GM21367 (cell line): ENCODE measurements around the gene AMER3.
A peak's percentile ranks its signal among the peaks of the same experiment; 100 is the strongest.

Experiments used
- ATAC-seq: cut with Tn5 transposase; IDR thresholded peaks from one replicate; pipeline ENCODE4 v1.9.1; 2021; ENCODE audit not compliant: unreplicated experiment

The AMER3 gene

GRCh38 chr2:130778781-130779180 lies 23.4 kb downstream of the AMER3 start:
- no peak for ATAC-seq

GRCh38 chr2:130785466-130786055 lies 30.2 kb downstream of the AMER3 start:
- ATAC-seq: no peak

- ATAC-seq: no peak
Observed at GRCh38 chr2:130786076-130786475, 30.7 kb downstream of the AMER3 start.

GRCh38 chr2:130787841-130788240 lies 32.5 kb downstream of the AMER3 start:
- no peak for ATAC-seq

GRCh38 chr2:130790312-130790711 lies 35.0 kb downstream of the AMER3 start:
- no peak for ATAC-seq

- no peak for ATAC-seq
Observed at GRCh38 chr2:130790804-130791616, 35.7 kb downstream of the AMER3 start.

GRCh38 chr2:130791617-130791939 lies 36.2 kb downstream of the AMER3 start:
- no peak for ATAC-seq

GRCh38 chr2:130795431-130795830 lies 40.1 kb downstream of the AMER3 start:
- no peak for ATAC-seq

GRCh38 chr2:130796290-130796689 lies 41.0 kb downstream of the AMER3 start:
- ATAC-seq: no peak

GRCh38 chr2:130797493-130798435 lies 42.4 kb downstream of the AMER3 start:
- ATAC-seq: peak; percentile 91

GRCh38 chr2:130798472-130799218 lies 43.3 kb downstream of the AMER3 start:
- ATAC-seq: no peak

GRCh38 chr2:130799295-130799694 lies 44.0 kb downstream of the AMER3 start:
- ATAC-seq: no peak

- no peak for ATAC-seq
Observed at GRCh38 chr2:130805613-130806012, 50.3 kb downstream of the AMER3 start.

- ATAC-seq: no peak
Observed at GRCh38 chr2:130806370-130806769, 51.0 kb downstream of the AMER3 start.

- ATAC-seq: no peak
Observed at GRCh38 chr2:130807659-130808385, 52.5 kb downstream of the AMER3 start.

GRCh38 chr2:130808482-130809268 lies 53.3 kb downstream of the AMER3 start:
- ATAC-seq: no peak

GRCh38 chr2:130810490-130810889 lies 55.1 kb downstream of the AMER3 start:
- no peak for ATAC-seq

GRCh38 chr2:130813722-130814121 lies 58.4 kb downstream of the AMER3 start:
- no peak for ATAC-seq

GRCh38 chr2:130814931-130815680 lies 59.8 kb downstream of the AMER3 start:
- ATAC-seq: no peak
